GM12873 (cell line): ENCODE measurements around the gene PFN4.

Experiments used
- CTCF ChIP-seq: IDR thresholded peaks from 2 replicates; pipeline ENCODE4 v1.5.1; 2012; ENCODE audit warnings: low read depth, mild to moderate bottlenecking, moderate library complexity, low read length, control low read depth; ENCODE audit not compliant: insufficient read depth; ENCODE audit errors: missing control alignments

PFN4 gene

GRCh38 chr2:24123922-24124580, 917 bp upstream of the PFN4 start:
- TF ChIP-seq CTCF, result no peak

GRCh38 chr2:24122366-24123194, 554 bp downstream of the PFN4 start:
- no peak for TF ChIP-seq CTCF

- no peak for TF ChIP-seq CTCF
Observed at GRCh38 chr2:24121469-24121868, 1.7 kb downstream of the PFN4 start.

GRCh38 chr2:24121066-24121465, 2.1 kb downstream of the PFN4 start:
- TF ChIP-seq CTCF, result no peak

- no peak for TF ChIP-seq CTCF
Observed at GRCh38 chr2:24117902-24118301, 5.2 kb downstream of the PFN4 start.

- TF ChIP-seq CTCF, result no peak
Observed at GRCh38 chr2:24115057-24115456, 8.1 kb downstream of the PFN4 start.

- no peak for TF ChIP-seq CTCF
Observed at GRCh38 chr2:24111407-24111901, 11.7 kb downstream of the PFN4 start.
